HL-60 (cell line): Measurements from ENCODE around the gene MAP3K4.

Experiments
- DNase-seq, 2 experiments: peaks; one replicate each; pipeline ENCODE4 v3.0.0-alpha.2; 2010 to 2020; ENCODE audit warnings: low read depth in 1 of 2, low spot score in 1 of 2
- H3K27ac ChIP-seq: fragments of 250-450 bp; sonication (Bioruptor Pico); replicated peaks from 2 replicates; pipeline ENCODE4 v1.5.1; 2020; ENCODE audit warnings: mild to moderate bottlenecking, moderate library complexity
- H3K27me3 ChIP-seq: fragments of 250-450 bp; sonication (Bioruptor Pico); 2 replicates; pipeline ENCODE4 v1.5.1; 2021; ENCODE audit warnings: mild to moderate bottlenecking, moderate library complexity; ENCODE audit not compliant: insufficient read depth, poor library complexity, severe bottlenecking
- H3K4me3 ChIP-seq: replicated peaks from 2 replicates; pipeline ENCODE4 v1.5.1; 2011; ENCODE audit warnings: mild to moderate bottlenecking, control low read depth, low read length; ENCODE audit not compliant: insufficient read depth
- GABPA ChIP-seq: IDR thresholded peaks from 2 replicates; pipeline ENCODE4 v1.6.1; 2012; ENCODE audit warnings: low read depth
- POLR2AphosphoS5 ChIP-seq: IDR thresholded peaks from 2 replicates; pipeline ENCODE4 v1.6.1; 2012; ENCODE audit warnings: low read depth
- SPI1 ChIP-seq: IDR thresholded peaks from 2 replicates; pipeline ENCODE4 v1.6.1; 2012; ENCODE audit warnings: low read depth, mild to moderate bottlenecking, borderline replicate concordance
- TF ChIP-seq, protein P1 (sequence below): IDR thresholded peaks from one replicate; pipeline ENCODE4 v1.5.1; 2011; ENCODE audit warnings: low read length, control low read depth, inconsistent platforms; ENCODE audit not compliant: insufficient read depth
- TF ChIP-seq, protein P2 (sequence below): IDR thresholded peaks from 2 replicates; pipeline ENCODE4 v1.6.1; 2012; ENCODE audit warnings: low read depth; ENCODE audit not compliant: insufficient replicate concordance

The MAP3K4 gene

DNA sequence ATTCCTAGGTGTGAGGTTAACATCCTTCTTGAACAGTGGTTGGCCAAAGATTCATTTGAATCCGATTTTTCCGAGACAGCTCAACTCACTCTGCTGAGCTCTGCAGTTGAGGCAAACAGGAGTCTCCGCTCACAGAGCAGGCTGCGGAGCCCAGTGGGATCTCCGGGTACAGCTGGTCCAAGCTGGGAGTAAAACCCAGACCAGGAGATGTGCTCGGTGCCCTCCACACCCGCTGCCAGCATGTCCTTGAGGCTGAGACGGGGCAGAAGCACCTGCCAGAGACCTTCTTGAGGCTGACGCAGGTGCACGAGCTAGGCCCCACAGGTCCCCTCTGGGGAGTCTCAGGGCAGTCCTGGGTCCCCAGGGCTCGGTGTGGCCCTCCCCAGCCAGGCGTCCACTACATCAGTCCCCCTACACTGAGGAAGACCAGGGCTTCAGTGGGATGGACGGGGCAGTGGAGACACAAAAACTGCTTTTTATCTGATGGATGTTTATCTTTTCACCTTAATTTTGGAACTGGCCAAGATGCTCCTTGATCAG lies 163.3 kb downstream of the MAP3K4 start:
- H3K4me3 ChIP-seq: no peak overlapping the region
- TF ChIP-seq GABPA (no peak), POLR2AphosphoS5 (no peak), SPI1 (no peak)
- TF ChIP-seq, protein P1, sequence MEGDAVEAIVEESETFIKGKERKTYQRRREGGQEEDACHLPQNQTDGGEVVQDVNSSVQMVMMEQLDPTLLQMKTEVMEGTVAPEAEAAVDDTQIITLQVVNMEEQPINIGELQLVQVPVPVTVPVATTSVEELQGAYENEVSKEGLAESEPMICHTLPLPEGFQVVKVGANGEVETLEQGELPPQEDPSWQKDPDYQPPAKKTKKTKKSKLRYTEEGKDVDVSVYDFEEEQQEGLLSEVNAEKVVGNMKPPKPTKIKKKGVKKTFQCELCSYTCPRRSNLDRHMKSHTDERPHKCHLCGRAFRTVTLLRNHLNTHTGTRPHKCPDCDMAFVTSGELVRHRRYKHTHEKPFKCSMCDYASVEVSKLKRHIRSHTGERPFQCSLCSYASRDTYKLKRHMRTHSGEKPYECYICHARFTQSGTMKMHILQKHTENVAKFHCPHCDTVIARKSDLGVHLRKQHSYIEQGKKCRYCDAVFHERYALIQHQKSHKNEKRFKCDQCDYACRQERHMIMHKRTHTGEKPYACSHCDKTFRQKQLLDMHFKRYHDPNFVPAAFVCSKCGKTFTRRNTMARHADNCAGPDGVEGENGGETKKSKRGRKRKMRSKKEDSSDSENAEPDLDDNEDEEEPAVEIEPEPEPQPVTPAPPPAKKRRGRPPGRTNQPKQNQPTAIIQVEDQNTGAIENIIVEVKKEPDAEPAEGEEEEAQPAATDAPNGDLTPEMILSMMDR: no peak
- TF ChIP-seq, protein P2, sequence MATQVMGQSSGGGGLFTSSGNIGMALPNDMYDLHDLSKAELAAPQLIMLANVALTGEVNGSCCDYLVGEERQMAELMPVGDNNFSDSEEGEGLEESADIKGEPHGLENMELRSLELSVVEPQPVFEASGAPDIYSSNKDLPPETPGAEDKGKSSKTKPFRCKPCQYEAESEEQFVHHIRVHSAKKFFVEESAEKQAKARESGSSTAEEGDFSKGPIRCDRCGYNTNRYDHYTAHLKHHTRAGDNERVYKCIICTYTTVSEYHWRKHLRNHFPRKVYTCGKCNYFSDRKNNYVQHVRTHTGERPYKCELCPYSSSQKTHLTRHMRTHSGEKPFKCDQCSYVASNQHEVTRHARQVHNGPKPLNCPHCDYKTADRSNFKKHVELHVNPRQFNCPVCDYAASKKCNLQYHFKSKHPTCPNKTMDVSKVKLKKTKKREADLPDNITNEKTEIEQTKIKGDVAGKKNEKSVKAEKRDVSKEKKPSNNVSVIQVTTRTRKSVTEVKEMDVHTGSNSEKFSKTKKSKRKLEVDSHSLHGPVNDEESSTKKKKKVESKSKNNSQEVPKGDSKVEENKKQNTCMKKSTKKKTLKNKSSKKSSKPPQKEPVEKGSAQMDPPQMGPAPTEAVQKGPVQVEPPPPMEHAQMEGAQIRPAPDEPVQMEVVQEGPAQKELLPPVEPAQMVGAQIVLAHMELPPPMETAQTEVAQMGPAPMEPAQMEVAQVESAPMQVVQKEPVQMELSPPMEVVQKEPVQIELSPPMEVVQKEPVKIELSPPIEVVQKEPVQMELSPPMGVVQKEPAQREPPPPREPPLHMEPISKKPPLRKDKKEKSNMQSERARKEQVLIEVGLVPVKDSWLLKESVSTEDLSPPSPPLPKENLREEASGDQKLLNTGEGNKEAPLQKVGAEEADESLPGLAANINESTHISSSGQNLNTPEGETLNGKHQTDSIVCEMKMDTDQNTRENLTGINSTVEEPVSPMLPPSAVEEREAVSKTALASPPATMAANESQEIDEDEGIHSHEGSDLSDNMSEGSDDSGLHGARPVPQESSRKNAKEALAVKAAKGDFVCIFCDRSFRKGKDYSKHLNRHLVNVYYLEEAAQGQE: no peak
- no peaks in the 10 kb centered on the region for H3K27me3 ChIP-seq
- no peak for DNase-seq
- no peak overlapping the region for H3K27ac ChIP-seq

DNA sequence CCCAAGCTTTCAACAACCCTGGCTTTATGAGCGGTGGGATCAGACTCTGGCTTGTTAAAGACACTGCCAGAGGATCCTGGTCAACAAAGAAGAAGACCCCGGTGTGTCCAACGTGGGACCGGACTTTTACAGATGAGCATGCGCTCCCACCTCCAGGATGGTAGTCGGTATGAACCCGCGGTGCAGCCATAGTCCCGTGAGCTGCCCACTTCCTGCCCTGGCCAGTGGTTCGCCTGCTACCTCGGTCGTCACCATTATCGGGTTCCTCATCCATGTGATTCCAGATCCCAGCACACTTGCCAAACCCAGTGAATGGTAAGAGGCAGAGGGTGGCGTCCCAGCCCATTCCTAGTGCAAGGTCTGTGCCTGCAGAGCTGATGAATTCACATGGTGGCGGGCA lies 169.6 kb downstream of the MAP3K4 start:
- Histone ChIP-seq H3K27me3 (no peaks in the 10 kb centered on the region), H3K4me3 (no peak overlapping the region), H3K27ac (no peak overlapping the region)
- TF ChIP-seq POLR2AphosphoS5: no peak
- TF ChIP-seq SPI1: no peak
- TF ChIP-seq, protein P1: no peak
- TF ChIP-seq GABPA: no peak
- no peak for DNase-seq

DNA sequence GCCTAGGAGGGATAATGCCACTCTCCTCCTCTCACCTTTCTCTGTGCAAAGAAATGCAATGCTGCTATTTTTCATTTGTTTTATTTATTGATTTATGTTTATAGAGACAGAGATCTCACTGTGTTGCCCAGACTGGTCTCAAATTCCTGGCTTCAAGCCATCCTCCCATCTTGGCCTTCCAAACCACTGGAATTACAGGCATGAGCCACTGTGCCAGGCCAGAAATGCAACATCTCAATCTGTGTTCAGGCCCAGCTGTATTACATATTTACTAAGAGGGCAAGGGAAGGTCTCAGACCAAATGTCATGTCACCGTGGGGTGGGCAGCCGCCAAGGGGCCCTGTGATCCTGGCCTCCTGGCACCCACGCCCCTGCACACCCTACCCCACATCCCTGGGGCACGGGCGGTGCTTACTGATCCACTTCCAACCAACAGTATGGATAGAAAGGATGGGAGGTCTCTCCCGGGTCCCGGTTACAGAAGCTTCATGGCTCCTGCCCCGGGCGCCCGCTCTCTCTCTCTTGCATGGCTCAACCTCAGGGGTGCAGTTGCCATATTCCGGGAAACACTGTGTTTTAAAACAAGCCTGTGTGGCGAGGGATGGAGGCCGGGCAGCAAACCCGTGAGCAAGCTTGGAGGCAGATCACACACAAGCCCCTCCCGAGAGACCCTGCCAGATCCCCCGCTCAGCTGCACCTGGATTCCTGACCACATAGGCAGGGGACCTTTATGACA lies 170.5 kb downstream of the MAP3K4 start:
- no peak for TF ChIP-seq GABPA
- TF ChIP-seq POLR2AphosphoS5: no peak
- TF ChIP-seq, protein P2: no peak
- no peak for TF ChIP-seq SPI1
- TF ChIP-seq, protein P1: no peak
- H3K4me3 ChIP-seq: no peak overlapping the region
- no peaks in the 10 kb centered on the region for H3K27me3 ChIP-seq
- H3K27ac ChIP-seq: no peak overlapping the region
- no peak for DNase-seq

DNA sequence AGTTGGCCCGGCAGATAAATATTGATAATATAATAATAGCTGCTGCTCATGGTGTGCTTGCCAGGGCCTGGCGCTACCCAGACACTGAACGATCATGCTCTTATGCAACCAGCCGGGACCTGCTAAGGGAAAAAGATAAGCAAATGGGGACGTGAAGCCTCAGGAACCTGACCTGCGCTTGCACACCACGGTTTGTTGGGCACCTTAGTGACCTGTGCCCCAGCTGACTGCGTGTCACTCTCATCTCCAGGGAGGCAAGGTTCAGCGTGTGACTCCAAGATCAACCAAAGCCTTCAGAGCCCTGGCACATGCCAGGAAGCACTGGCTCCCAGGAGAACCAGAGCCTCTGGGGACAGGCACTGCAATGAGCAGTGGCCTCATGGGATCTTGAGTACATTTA lies 171.2 kb downstream of the MAP3K4 start:
- TF ChIP-seq POLR2AphosphoS5 (no peak), GABPA (no peak), SPI1 (no peak)
- TF ChIP-seq, protein P2: no peak
- TF ChIP-seq, protein P1: no peak
- no peak for DNase-seq
- no peak overlapping the region for H3K4me3 ChIP-seq
- no peak overlapping the region for H3K27ac ChIP-seq
- no peaks in the 10 kb centered on the region for H3K27me3 ChIP-seq
